ENCODE measurements around the gene SPEM3. TPM values are rescaled to one million over a fixed set of nuclear protein-coding genes. Genes with fewer than 3 reads are reported as not detected.

Gene SPEM3
- total and polyA plus RNA-seq, 4 donors = not detected

DNA sequence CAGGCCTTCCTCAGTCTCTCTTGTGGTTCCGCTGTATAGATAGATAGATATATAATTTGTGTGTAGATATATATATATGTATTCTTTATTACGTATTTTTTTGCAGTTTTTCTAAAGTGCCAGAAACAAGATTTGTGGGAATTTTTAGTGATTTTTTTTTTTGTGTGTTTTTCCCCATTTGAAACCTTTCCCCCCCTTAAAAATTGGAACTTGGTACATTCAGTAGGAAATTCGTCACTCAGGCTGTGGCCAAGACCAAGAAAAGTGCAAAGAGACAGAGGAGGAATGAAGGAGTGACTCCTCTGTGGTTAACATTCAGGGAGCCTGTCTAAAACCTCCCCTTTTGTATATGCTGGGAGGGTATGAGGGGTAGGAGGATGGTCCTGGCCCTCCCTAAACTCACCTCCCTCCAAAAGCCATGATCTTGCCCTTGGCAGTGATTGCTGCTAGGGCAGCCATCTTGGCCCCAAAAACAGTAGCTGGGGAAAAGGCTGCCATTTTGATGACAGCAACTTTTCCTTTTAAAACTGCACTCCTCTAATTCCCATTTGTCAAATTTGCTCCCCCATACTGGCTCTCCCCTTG is 31.4 kb downstream of the SPEM3 start:
- TF ChIP-seq, protein P1, sequence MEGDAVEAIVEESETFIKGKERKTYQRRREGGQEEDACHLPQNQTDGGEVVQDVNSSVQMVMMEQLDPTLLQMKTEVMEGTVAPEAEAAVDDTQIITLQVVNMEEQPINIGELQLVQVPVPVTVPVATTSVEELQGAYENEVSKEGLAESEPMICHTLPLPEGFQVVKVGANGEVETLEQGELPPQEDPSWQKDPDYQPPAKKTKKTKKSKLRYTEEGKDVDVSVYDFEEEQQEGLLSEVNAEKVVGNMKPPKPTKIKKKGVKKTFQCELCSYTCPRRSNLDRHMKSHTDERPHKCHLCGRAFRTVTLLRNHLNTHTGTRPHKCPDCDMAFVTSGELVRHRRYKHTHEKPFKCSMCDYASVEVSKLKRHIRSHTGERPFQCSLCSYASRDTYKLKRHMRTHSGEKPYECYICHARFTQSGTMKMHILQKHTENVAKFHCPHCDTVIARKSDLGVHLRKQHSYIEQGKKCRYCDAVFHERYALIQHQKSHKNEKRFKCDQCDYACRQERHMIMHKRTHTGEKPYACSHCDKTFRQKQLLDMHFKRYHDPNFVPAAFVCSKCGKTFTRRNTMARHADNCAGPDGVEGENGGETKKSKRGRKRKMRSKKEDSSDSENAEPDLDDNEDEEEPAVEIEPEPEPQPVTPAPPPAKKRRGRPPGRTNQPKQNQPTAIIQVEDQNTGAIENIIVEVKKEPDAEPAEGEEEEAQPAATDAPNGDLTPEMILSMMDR (IDR thresholded peaks at IDR 0.05; ENCODE audit: control extremely low read depth, extremely low read depth) = no peak
- WGBS, 2 donors = 77 to 81% methylated on average over 3 of the region's 3 CpGs
- no peaks in the 10 kb centered on the region for H3K9me3 ChIP-seq (ENCODE audit: control insufficient read depth in 4 of 4, insufficient read depth in 3 of 4, low read length in 3 of 4)

DNA sequence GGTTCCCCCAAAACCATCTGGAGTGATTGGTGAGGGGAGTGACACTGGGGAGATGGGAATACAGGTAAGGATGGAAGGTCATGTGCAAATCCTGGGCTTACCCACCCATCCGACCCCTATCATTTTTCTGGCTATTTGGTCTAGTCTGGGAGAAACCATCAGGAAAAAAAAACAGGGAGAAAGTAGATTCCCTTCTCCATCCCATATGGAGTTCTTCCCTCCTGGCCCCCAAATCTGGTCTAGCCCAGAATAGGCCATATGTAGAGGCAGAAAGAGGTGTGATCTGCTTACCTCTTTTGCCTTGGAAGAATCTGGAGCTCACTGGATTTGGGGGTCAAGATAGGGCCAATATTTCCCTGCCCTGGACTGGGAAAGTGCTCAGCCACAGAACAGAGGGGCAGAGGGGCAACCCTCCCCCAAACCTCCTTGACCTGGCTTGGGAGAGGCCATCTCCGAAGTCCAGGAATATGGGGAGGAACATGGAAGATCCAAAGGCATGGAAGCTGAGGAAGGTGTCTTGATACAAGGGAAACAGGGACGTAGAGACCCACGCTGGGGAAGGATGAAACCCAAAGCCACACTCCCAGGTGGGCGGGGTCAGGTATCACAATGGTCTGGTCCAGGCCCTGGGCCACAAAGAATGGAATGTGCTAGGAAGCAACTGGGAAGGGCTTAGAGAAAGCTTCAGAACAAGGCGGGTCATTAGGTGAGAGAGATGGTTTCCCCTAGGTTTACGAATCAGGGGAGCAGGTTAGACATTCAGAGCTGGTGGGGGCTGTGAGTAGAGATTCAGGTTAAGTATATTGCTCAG is 32.4 kb downstream of the SPEM3 start:
- H3K4me3 ChIP-seq = no peak overlapping the region
- 94% methylated on average over 7 of the region's 7 CpGs for WGBS, 2 donors
- TF ChIP-seq, protein P1 (IDR thresholded peaks at IDR 0.05; ENCODE audit: control extremely low read depth, extremely low read depth) = no peak
- H3K9ac ChIP-seq (ENCODE audit: insufficient read depth in 1 of 2, low read length in 2 of 2) = no peak overlapping the region
- DNase-seq = no peak
- H3K9me3 ChIP-seq (ENCODE audit: control insufficient read depth in 4 of 4, insufficient read depth in 3 of 4, low read length in 3 of 4) = no peaks in the 10 kb centered on the region
- H3K36me3 ChIP-seq (ENCODE audit: control insufficient read depth in 4 of 4, insufficient read depth in 4 of 4, low read length in 4 of 4) = peaks cover 2 to 30% (median 13%) of the 10 kb centered on the region in 4 donors
- no peak for ATAC-seq (ENCODE audit: insufficient read depth, low FRiP score)
- no peak overlapping the region for H3K27ac ChIP-seq (ENCODE audit: low read depth in 1 of 2, low read length in 1 of 2)
- H3K27me3 ChIP-seq (ENCODE audit: control insufficient read depth in 3 of 3, insufficient read depth in 3 of 3, low read length in 2 of 3) = no peaks in the 10 kb centered on the region
- H3K4me1 ChIP-seq (ENCODE audit: control insufficient read depth in 5 of 5, insufficient read depth in 5 of 5, low read length in 5 of 5) = peaks cover 0 to 3% (median 0%) of the 10 kb centered on the region in 5 donors

More for the DNA sequence above, 31.4 kb downstream of the SPEM3 start:
- Histone ChIP-seq H3K4me3 (no peak overlapping the region), H3K4me1 (ENCODE audit: control insufficient read depth in 5 of 5, insufficient read depth in 5 of 5, low read length in 5 of 5) (peaks cover 0 to 2% (median 0%) of the 10 kb centered on the region in 5 donors), H3K27ac (ENCODE audit: low read depth in 1 of 2, low read length in 1 of 2) (peak overlapping the region in 1 of 2 donors; percentile 4), H3K27me3 (ENCODE audit: control insufficient read depth in 3 of 3, insufficient read depth in 3 of 3, low read length in 2 of 3) (no peaks in the 10 kb centered on the region), H3K36me3 (ENCODE audit: control insufficient read depth in 4 of 4, insufficient read depth in 4 of 4, low read length in 4 of 4) (peaks cover 2 to 23% (median 9%) of the 10 kb centered on the region in 4 donors), H3K9ac (ENCODE audit: insufficient read depth in 1 of 2, low read length in 2 of 2) (no peak overlapping the region)
- ATAC-seq (ENCODE audit: insufficient read depth, low FRiP score) (no peak), DNase-seq (no peak)

DNA sequence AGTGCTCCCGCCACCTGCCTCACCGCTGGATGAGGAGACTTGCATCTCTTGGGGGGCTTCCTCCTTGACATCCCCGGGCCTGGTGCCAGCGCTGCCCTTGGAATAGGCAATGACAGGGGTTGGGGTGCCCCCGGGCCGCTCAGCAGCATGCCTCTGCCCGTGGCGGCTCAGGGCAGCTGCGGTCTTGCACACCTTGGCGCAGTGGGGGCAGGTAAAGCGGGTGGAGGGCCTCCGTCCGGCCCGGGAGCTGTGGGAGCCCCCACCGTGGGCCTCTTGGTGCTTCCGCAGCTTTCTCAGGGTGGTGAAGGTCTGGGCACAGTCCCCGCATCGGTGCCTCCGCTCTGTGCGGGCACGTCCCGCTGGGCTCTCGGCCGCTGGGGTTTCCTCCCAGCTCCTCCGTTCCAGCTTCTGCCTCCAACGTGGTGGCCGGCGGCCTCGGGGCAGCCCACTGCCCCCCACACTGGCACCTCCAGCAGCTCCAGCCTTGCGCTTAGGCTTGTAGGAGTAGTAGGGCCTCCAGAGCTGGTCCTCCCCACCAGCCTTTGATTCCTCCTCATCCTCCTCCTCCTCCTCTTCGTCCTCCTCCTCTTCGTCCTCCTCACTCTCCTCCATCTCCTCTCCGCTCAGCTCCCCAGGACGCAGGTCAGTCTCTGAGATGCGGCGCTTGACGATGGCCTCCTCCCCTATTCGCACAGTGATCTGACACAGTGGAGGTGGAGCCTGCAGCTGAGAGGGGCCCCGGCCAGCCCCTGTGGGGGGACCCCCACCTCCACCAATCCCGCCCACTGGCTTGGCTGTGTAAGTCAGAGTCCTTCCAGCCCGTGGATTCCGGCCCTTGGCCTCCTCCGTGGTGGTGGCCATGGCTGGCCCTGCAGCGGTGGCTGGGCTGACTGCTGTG is 34.1 kb downstream of the SPEM3 start:
- TF ChIP-seq, protein P1 (IDR thresholded peaks at IDR 0.05; ENCODE audit: control extremely low read depth, extremely low read depth) = no peak
- H3K4me3 ChIP-seq = no peak overlapping the region
- H3K9ac ChIP-seq (ENCODE audit: insufficient read depth in 1 of 2, low read length in 2 of 2) = no peak overlapping the region
- H3K36me3 ChIP-seq (ENCODE audit: control insufficient read depth in 4 of 4, insufficient read depth in 4 of 4, low read length in 4 of 4) = peaks cover 2 to 38% (median 13%) of the 10 kb centered on the region in 4 donors
- H3K27ac ChIP-seq (ENCODE audit: low read depth in 1 of 2, low read length in 1 of 2) = no peak overlapping the region
- 93% methylated on average over 39 to 44 of the region's 44 CpGs for WGBS, 2 donors
- no peaks in the 10 kb centered on the region for H3K27me3 ChIP-seq (ENCODE audit: control insufficient read depth in 3 of 3, insufficient read depth in 3 of 3, low read length in 2 of 3)
- H3K9me3 ChIP-seq (ENCODE audit: control insufficient read depth in 4 of 4, insufficient read depth in 3 of 4, low read length in 3 of 4) = no peaks in the 10 kb centered on the region
- DNase-seq (no peak), ATAC-seq (ENCODE audit: insufficient read depth, low FRiP score) (no peak)
- peaks cover 0 to 9% (median 4%) of the 10 kb centered on the region in 5 donors for H3K4me1 ChIP-seq (ENCODE audit: control insufficient read depth in 5 of 5, insufficient read depth in 5 of 5, low read length in 5 of 5)

Data from lung (tissue), 12 donors.